ENCODE results near the gene HTT.

The HTT gene

GRCh38 chr4:3174371-3175338 lies 100.2 kb downstream of the HTT start:
- no peak for DNase-seq (ENCODE audit: low read depth)

GRCh38 chr4:3176367-3177229 lies 102.1 kb downstream of the HTT start:
- no peak for DNase-seq (ENCODE audit: low read depth)

- DNase-seq (ENCODE audit: low read depth), result no peak
Observed at GRCh38 chr4:3177426-3177825, 102.9 kb downstream of the HTT start.

GRCh38 chr4:3177905-3178304 lies 103.4 kb downstream of the HTT start:
- DNase-seq (ENCODE audit: low read depth), result no peak

- DNase-seq (ENCODE audit: low read depth), result no peak
Observed at GRCh38 chr4:3178351-3178750, 103.9 kb downstream of the HTT start.

- no peak for DNase-seq (ENCODE audit: low read depth)
Observed at GRCh38 chr4:3179126-3179706, 104.7 kb downstream of the HTT start.

GRCh38 chr4:3183008-3183407 lies 108.5 kb downstream of the HTT start:
- DNase-seq (ENCODE audit: low read depth), result no peak

GRCh38 chr4:3184725-3185124 lies 110.2 kb downstream of the HTT start:
- no peak for DNase-seq (ENCODE audit: low read depth)

GRCh38 chr4:3186609-3187008 lies 112.1 kb downstream of the HTT start:
- DNase-seq (ENCODE audit: low read depth), result no peak

- no peak for DNase-seq (ENCODE audit: low read depth)
Observed at GRCh38 chr4:3188118-3188517, 113.6 kb downstream of the HTT start.

- no peak for DNase-seq (ENCODE audit: low read depth)
Observed at GRCh38 chr4:3189459-3189858, 115.0 kb downstream of the HTT start.

- no peak for DNase-seq (ENCODE audit: low read depth)
Observed at GRCh38 chr4:3190549-3190948, 116.1 kb downstream of the HTT start.

- DNase-seq (ENCODE audit: low read depth), result no peak
Observed at GRCh38 chr4:3192188-3192587, 117.7 kb downstream of the HTT start.

GRCh38 chr4:3192827-3193226 lies 118.3 kb downstream of the HTT start:
- no peak for DNase-seq (ENCODE audit: low read depth)

GRCh38 chr4:3193531-3194203 lies 119.2 kb downstream of the HTT start:
- DNase-seq (ENCODE audit: low read depth), result no peak

- no peak for DNase-seq (ENCODE audit: low read depth)
Observed at GRCh38 chr4:3196670-3197359, 122.3 kb downstream of the HTT start.

GRCh38 chr4:3197366-3198105 lies 123.1 kb downstream of the HTT start:
- DNase-seq (ENCODE audit: low read depth), result no peak

GRCh38 chr4:3198906-3199305 lies 124.4 kb downstream of the HTT start:
- no peak for DNase-seq (ENCODE audit: low read depth)

- DNase-seq (ENCODE audit: low read depth), result no peak
Observed at GRCh38 chr4:3199653-3200422, 125.4 kb downstream of the HTT start.
